ENCODE results near the gene PLCG2. TPM values are rescaled to one million over a fixed set of nuclear protein-coding genes. Genes with fewer than 3 reads are reported as not detected.
"Not testable (repeated sequence)": the region's sequence is repeated elsewhere in the genome, so short reads cannot be mapped to it uniquely, and the experiment has no call there.

The PLCG2 gene
- total RNA-seq, 1 experiment from 2014 or later, result 0.08 TPM

- Histone ChIP-seq H3K36me3 (no peaks in the 10 kb centered on the region), H3K4me3 (no peak overlapping the region), H3K27ac (no peak overlapping the region), H3K9me3 (replicated peaks) (no peaks in the 10 kb centered on the region), H3K4me1 (replicated peaks) (peaks cover 8% of the 10 kb centered on the region), H3K27me3 (replicated peaks) (no peaks in the 10 kb centered on the region)
- no peak for DNase-seq (ENCODE audit: low read depth in 1 of 2, low spot score in 2 of 2)
Observed at GRCh38 chr16:81744911-81745310, 34.2 kb upstream of the PLCG2 start.

DNA sequence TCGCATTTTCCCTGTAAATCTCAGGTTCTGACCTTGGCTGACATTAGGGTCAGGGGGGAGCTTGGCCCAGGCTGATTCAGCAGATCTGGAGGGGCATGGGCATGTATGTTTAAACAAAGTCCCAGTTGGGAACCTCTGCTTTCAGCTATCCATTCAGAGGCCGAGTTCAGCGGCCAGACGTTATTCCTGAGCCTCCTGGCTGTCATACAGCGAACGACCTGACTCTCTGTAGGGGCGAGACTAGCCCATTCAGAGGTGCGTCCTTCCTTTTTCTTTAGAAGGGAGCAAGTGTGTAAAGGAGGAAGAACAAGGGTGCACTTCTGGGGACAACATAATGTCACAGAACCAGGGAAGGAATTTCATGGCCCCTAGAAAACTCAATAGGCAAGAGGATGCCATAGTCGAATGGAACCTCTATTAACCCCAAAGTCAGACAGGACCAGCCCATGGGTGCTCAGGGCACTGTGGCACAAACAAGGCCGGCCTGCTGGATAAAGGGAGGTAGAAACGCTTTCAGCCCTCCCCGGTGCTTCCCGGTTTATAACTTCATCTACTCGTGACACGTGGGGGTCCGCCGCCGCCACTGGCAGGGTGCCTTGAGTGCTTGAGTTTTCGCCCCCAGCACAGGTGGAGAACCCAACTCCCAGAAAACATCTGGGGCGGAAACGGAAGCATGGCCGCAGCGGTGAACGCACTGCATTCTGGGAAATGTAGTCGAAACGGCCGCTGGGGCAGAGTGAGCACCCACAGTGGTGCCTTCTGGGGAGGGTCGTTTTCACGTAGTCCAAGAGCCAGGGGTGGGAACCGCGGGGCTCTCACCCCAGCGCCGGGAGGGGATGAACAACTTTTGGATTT, 33.2 kb upstream of the PLCG2 start:
- peak overlapping the region; percentile 18 for H3K4me3 ChIP-seq
- DNase-seq (ENCODE audit: low read depth in 1 of 2, low spot score in 2 of 2), result peak; percentile 45 to 61
- H3K36me3 ChIP-seq, result no peaks in the 10 kb centered on the region
- no peak overlapping the region for H3K27ac ChIP-seq
- H3K27me3 ChIP-seq (replicated peaks), result no peaks in the 10 kb centered on the region
- H3K4me1 ChIP-seq (replicated peaks), result peaks cover 8% of the 10 kb centered on the region
- no peaks in the 10 kb centered on the region for H3K9me3 ChIP-seq (replicated peaks)

GRCh38 chr16:81746566-81746965, 32.5 kb upstream of the PLCG2 start:
- no peaks in the 10 kb centered on the region for H3K27me3 ChIP-seq (replicated peaks)
- H3K4me1 ChIP-seq (replicated peaks), result peaks cover 8% of the 10 kb centered on the region
- no peak overlapping the region for H3K27ac ChIP-seq
- H3K36me3 ChIP-seq, result no peaks in the 10 kb centered on the region
- H3K4me3 ChIP-seq, result no peak overlapping the region
- no peaks in the 10 kb centered on the region for H3K9me3 ChIP-seq (replicated peaks)
- DNase-seq (ENCODE audit: low read depth in 1 of 2, low spot score in 2 of 2), result no peak

DNA sequence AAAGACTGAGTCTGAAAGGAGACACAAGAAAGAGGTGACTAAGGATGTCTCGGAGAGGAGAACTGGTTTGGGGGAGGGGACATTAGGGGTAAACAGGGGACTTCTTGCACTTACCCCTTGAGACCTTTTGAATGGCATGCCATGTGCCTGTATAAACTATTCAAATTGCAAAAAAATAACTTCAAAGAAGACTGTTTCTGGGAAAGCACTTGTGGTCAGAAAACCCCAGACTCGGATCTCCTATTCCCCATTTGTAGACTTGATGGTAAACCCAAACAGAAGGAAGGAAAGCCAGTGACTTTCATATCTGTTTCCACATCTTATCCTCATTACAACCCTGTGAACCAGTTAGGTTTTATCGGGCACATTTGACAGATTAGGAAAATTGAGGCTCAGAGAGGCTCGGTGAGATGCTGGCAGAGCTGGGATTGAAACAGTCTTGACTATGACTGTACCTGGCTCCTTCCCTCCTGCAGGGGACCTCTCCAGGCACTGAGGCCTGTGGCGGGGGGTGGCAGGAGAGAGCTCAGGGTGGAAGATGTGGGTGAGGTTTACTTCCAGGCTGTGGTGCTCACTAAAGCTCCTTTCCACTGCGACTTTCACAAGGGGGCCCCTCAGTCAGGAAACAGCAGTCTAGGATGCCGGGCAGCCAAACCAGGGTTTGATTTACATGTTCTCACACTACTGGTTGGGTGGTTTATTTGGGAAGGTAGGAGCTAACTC, 30.5 kb upstream of the PLCG2 start:
- DNase-seq (ENCODE audit: low read depth in 1 of 2, low spot score in 2 of 2), result no peak
- Histone ChIP-seq H3K4me1 (replicated peaks) (peaks cover 8% of the 10 kb centered on the region), H3K27ac (no peak overlapping the region), H3K9me3 (replicated peaks) (no peaks in the 10 kb centered on the region), H3K4me3 (no peak overlapping the region), H3K36me3 (no peaks in the 10 kb centered on the region), H3K27me3 (replicated peaks) (no peaks in the 10 kb centered on the region)

DNA sequence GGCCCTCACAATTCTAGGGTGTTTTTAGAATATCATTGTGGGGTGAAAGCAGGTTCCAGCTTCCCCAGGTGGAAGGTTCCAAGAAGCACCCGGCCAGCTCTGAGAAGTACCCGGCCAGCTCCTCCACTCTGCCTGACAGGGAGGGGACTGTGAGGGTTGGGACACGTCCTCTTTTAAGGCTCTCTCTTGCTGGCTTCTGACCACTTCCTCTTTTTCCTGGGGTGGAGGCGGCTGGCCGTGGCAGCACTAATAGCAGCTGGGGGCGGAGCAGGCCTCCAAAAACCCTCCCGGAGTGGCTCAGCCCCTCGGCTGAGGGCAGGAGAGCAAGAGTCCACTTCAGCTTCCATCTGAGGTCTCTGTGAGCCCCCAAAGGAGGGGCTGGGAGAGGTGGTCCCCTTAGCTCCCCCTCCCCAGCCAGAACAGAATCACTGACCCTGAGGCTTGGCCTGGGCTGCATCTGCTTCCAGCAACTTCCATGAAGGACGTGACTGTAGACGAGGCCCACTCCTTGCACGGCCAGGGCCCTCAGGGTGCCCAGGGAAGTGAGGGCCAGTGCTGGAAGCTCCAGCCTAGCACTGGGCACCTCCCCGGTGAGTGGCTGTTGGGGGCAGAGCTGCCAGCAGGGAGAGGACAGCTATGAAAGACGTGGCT, 26.7 kb upstream of the PLCG2 start:
- Histone ChIP-seq H3K36me3 (no peaks in the 10 kb centered on the region), H3K4me3 (no peak overlapping the region), H3K4me1 (replicated peaks) (no peaks in the 10 kb centered on the region), H3K9me3 (replicated peaks) (no peaks in the 10 kb centered on the region), H3K27me3 (replicated peaks) (no peaks in the 10 kb centered on the region), H3K27ac (no peak overlapping the region)
- no peak for DNase-seq (ENCODE audit: low read depth in 1 of 2, low spot score in 2 of 2)

GRCh38 chr16:81752876-81753227, 26.2 kb upstream of the PLCG2 start:
- no peaks in the 10 kb centered on the region for H3K9me3 ChIP-seq (replicated peaks)
- no peak overlapping the region for H3K27ac ChIP-seq
- H3K36me3 ChIP-seq, result no peaks in the 10 kb centered on the region

DNA sequence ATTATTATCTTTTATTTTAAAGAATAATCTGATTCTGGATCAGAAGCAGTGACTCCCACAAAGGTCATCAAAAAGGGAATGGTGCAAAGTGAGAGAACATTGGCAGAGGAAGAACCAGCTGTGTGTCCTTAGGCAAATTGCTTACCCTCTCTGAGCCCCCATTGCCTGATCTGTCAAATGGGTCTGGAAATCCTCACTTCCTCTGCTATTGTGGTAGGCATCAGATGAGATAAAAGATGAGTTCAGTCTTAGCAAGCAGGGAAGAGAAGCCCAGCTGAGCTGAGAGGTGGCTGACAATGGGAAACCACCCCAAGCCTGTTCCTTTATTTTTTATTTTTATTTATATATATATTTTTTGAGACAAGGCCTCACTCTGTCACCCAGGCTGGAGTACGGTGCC, 24.2 kb upstream of the PLCG2 start:
- H3K27ac ChIP-seq, result no peak overlapping the region

More at GRCh38 chr16:81752876-81753227, 26.2 kb upstream of the PLCG2 start:
- H3K4me3 ChIP-seq, result no peak overlapping the region
- no peak for DNase-seq (ENCODE audit: low read depth in 1 of 2, low spot score in 2 of 2)
- no peaks in the 10 kb centered on the region for H3K27me3 ChIP-seq (replicated peaks)
- no peaks in the 10 kb centered on the region for H3K4me1 ChIP-seq (replicated peaks)

DNA sequence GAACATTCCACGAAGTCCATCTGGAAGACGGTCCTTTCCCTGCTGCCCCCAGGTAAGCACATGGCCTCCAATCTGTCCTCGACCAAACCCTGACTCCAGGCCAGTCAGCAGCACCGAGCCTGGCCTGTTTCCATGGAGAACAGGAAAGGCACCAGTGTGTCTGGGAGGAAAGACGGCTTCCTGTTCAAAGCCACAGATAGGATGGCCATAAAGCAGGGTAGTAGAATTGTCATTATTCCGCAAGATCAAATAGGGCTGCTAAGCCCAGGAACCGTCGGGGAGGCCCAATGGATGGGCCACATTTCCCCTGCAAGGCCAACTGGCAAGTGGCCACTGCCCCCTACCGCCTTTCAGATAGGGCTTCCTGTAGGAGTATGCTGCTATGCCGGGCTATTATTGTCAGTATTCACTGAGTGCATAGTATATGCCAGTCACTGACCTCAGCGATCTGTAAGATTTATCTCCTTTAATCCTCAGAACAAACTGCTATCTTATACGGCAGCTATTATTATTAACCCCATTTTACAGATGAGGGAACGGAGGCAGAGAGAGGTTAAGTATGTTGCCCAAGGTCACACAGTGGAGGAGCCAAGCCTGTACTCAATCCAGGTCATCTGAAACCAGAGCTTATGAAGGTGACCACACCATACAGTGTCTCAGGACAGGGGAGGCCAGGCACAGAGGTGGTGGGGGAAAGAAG, 23.0 kb upstream of the PLCG2 start:
- H3K27ac ChIP-seq, result no peak overlapping the region
- DNase-seq (ENCODE audit: low read depth in 1 of 2, low spot score in 2 of 2), result no peak
- H3K27me3 ChIP-seq (replicated peaks), result no peaks in the 10 kb centered on the region
- no peaks in the 10 kb centered on the region for H3K36me3 ChIP-seq
- H3K9me3 ChIP-seq (replicated peaks), result no peaks in the 10 kb centered on the region
- no peaks in the 10 kb centered on the region for H3K4me1 ChIP-seq (replicated peaks)
- H3K4me3 ChIP-seq, result no peak overlapping the region

More for the DNA sequence above, 24.2 kb upstream of the PLCG2 start:
- H3K4me3 ChIP-seq, result no peak overlapping the region
- no peaks in the 10 kb centered on the region for H3K36me3 ChIP-seq
- no peaks in the 10 kb centered on the region for H3K9me3 ChIP-seq (replicated peaks)
- H3K27me3 ChIP-seq (replicated peaks), result no peaks in the 10 kb centered on the region
- no peak for DNase-seq (ENCODE audit: low read depth in 1 of 2, low spot score in 2 of 2)
- no peaks in the 10 kb centered on the region for H3K4me1 ChIP-seq (replicated peaks)

- Histone ChIP-seq H3K27me3 (replicated peaks) (no peaks in the 10 kb centered on the region), H3K27ac (no peak overlapping the region), H3K4me1 (replicated peaks) (no peaks in the 10 kb centered on the region), H3K36me3 (no peaks in the 10 kb centered on the region), H3K9me3 (replicated peaks) (no peaks in the 10 kb centered on the region), H3K4me3 (no peak overlapping the region)
- no peak for DNase-seq (ENCODE audit: low read depth in 1 of 2, low spot score in 2 of 2)
Observed at GRCh38 chr16:81756615-81757356, 22.3 kb upstream of the PLCG2 start.

DNA sequence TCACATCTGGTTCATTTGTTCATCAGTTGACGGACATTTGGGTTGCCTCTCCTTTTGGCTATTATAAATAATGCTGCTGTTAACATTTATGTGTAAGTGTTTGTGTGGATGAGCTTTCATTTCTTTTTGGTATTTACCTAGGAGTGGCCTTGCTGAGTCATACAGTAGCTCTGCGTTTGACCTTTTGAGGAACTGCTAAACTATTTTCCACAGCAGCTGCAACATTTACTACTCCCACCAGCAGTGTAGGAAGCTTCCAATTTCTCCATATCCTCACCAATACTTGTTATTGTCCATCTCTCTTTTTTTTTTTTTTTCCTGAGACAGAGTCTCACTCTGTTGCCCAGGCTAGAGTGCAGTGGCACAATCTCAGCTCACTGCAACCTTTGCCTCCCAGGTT, 20.7 kb upstream of the PLCG2 start:
- H3K4me3 ChIP-seq, result no peak overlapping the region
- DNase-seq (ENCODE audit: low read depth in 1 of 2, low spot score in 2 of 2), result no peak
- no peaks in the 10 kb centered on the region for H3K9me3 ChIP-seq (replicated peaks)
- no peaks in the 10 kb centered on the region for H3K36me3 ChIP-seq
- 0 out of 2 replicates have a peak, but pooled peaks cover 2% of the 10 kb centered on the region for H3K27me3 ChIP-seq (replicated peaks)
- no peak overlapping the region for H3K27ac ChIP-seq
- H3K4me1 ChIP-seq (replicated peaks), result no peaks in the 10 kb centered on the region

DNA sequence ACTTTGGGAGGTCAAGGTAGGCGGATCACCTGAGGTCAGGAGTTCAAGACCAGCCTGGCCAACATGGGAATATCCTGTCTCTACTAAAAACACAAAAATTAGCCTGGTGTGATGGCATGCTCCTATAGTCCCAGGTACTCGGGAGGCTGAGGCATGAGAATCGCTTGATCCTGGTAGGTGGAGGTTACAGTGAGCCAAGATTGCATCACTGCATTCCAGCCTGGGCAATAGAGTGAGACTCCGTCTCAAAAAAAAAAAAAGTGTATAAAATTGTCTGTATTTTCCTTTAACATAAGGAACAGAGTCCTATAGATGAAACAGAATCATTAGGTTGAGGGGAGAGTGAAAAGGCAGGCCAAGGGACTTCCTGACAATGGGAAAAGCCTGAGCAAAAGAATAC, 16.8 kb upstream of the PLCG2 start:
- not testable (repeated sequence) for H3K27ac ChIP-seq; H3K4me3 ChIP-seq; H3K36me3 ChIP-seq; H3K4me1 ChIP-seq (replicated peaks); DNase-seq (ENCODE audit: low read depth in 1 of 2, low spot score in 2 of 2); H3K27me3 ChIP-seq (replicated peaks); H3K9me3 ChIP-seq (replicated peaks)

- no peak for DNase-seq (ENCODE audit: low read depth in 1 of 2, low spot score in 2 of 2)
- no peaks in the 10 kb centered on the region for H3K4me1 ChIP-seq (replicated peaks)
- no peaks in the 10 kb centered on the region for H3K36me3 ChIP-seq
- no peak overlapping the region for H3K4me3 ChIP-seq
- no peaks in the 10 kb centered on the region for H3K9me3 ChIP-seq (replicated peaks)
- H3K27ac ChIP-seq, result no peak overlapping the region
- 0 out of 2 replicates have a peak, but pooled peaks cover 2% of the 10 kb centered on the region for H3K27me3 ChIP-seq (replicated peaks)
Observed at GRCh38 chr16:81765111-81765919, 13.8 kb upstream of the PLCG2 start.
